SK-N-SH (cell line): ENCODE measurements around the gene RFLNA.

Source experiments
- CTCF ChIP-seq: fragments of 200-600 bp; sonication (generic); IDR thresholded peaks from 2 replicates; pipeline ENCODE4 v1.6.1; 2017; ENCODE audit warnings: antibody characterized with exemption, mild to moderate bottlenecking, moderate library complexity
- EZH2phosphoT487 ChIP-seq: fragments of 200-600 bp; sonication (generic); IDR thresholded peaks from 2 replicates; pipeline ENCODE4 v1.6.1; 2017; ENCODE audit warnings: low read depth, mixed run types, mild to moderate bottlenecking, antibody characterized with exemption, moderate library complexity, borderline replicate concordance
- SIN3A ChIP-seq: IDR thresholded peaks from 2 replicates; pipeline ENCODE4 v1.6.1; 2012; ENCODE audit warnings: low read depth, mild to moderate bottlenecking, low read length, moderate library complexity, borderline replicate concordance

GRCh38 chr12:124281309-124281708 lies 13.6 kb upstream of the RFLNA start:
- TF ChIP-seq EZH2phosphoT487 (no peak), SIN3A (no peak), CTCF (no peak)
